ENCODE results near the gene PEAK1.
"Not testable (repeated sequence)": the region's sequence is repeated elsewhere in the genome, so short reads cannot be mapped to it uniquely, and the experiment has no call there.

The PEAK1 gene

GRCh38 chr15:77425104-77425503 lies 5.2 kb upstream of the PEAK1 start:
- DNase-seq: no peak

GRCh38 chr15:77421370-77421700 lies 1.4 kb upstream of the PEAK1 start:
- peak in 1 of 2 donors; percentile 1 for DNase-seq

DNA sequence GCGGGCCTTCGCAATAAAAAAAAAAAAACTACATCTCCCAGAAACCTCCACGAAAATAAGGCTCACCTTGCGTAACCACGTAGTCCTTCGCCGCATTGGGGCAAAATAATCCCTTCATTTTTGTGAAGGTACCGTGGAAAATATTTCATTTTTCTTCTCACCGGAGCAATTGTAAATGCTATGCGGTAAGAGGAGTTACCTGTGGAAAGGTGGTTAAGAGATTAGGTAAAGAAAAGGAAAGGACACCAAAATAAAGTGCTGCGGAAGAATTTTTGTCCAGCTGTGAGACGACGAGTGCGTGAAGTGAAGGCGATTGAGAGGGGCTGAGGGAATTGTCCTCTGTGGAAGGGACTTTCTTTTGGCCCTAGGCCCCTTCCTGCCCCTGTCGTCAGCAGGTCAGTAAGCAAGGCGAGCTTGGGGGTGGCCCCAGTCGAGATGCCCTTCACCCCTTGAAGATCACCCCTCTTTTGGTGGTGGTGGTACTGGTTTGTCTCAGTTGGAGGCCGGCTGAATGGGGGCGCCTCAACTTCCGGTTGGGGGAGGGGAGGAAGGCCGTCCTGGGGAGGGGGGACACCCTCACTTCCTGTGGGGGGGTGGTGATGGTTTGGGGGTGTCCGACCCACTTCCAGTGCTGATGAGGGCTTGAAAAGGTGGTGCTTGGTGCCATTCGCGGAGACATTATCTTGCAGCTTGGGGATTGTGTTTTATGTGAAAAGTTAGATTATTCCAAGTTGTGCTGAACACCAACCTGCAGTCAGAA lies 886 bp upstream of the PEAK1 start, which contains the start of gene HMG20A:
TSS of gene HMG20A (plus strand) at position 279 of the 760 bp plus-strand sequence. CDS start 37,520 bp downstream, outside the sequence.
- DNase-seq: peak; percentile 58 to 72

GRCh38 chr15:77418966-77419835 lies 703 bp downstream of the PEAK1 start:
- DNase-seq: peak; percentile 2 to 23

- no peak for DNase-seq
Measured at GRCh38 chr15:77418391-77418965, 1.4 kb downstream of the PEAK1 start.

- no peak for DNase-seq
Measured at GRCh38 chr15:77417602-77418001, 2.3 kb downstream of the PEAK1 start.

- DNase-seq: no peak
Measured at GRCh38 chr15:77416954-77417353, 3.0 kb downstream of the PEAK1 start.

GRCh38 chr15:77416148-77416455 lies 3.8 kb downstream of the PEAK1 start:
- no peak for DNase-seq

GRCh38 chr15:77415450-77416147 lies 4.3 kb downstream of the PEAK1 start:
- no peak for DNase-seq

- DNase-seq: no peak
Measured at GRCh38 chr15:77414789-77415442, 5.0 kb downstream of the PEAK1 start.

DNA sequence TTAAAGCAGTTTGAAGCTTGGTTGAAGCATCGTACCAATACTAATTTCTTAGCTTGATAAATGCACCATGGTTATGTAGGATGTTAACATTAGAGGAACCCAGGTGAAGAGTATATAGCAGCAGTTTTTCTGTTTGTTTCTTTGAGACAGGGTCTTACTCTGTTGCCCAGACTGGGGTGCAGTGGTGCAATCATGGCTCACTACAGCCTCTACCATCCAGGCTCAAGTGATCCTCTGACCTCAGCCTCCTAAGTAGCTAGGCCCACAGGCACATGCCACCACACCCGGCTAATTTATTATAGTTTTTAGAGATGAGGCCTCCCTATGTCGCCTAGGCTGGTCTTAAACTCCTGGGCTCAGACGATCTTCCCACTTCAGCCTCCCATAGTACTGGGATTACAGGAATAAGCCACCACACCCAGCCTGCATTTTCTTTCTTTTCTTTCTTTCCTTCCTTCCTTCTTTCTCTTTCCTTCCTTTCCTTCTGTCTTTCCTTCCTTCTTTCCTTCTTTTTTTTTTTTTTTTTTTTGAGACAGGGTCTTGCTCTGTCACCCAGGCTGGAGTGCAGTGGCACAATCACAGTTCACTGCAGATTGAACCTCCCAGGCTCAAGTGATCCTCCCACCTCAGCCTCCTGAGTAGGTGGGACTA lies 6.1 kb downstream of the PEAK1 start:
- DNase-seq: no peak

GRCh38 chr15:77412972-77413698 lies 6.8 kb downstream of the PEAK1 start:
- DNase-seq: no peak

GRCh38 chr15:77411619-77411976 lies 8.3 kb downstream of the PEAK1 start:
- DNase-seq: no peak

GRCh38 chr15:77410701-77411618 lies 8.9 kb downstream of the PEAK1 start:
- no peak for DNase-seq

GRCh38 chr15:77410157-77410500 lies 9.8 kb downstream of the PEAK1 start:
- DNase-seq: not testable (repeated sequence)

DNA sequence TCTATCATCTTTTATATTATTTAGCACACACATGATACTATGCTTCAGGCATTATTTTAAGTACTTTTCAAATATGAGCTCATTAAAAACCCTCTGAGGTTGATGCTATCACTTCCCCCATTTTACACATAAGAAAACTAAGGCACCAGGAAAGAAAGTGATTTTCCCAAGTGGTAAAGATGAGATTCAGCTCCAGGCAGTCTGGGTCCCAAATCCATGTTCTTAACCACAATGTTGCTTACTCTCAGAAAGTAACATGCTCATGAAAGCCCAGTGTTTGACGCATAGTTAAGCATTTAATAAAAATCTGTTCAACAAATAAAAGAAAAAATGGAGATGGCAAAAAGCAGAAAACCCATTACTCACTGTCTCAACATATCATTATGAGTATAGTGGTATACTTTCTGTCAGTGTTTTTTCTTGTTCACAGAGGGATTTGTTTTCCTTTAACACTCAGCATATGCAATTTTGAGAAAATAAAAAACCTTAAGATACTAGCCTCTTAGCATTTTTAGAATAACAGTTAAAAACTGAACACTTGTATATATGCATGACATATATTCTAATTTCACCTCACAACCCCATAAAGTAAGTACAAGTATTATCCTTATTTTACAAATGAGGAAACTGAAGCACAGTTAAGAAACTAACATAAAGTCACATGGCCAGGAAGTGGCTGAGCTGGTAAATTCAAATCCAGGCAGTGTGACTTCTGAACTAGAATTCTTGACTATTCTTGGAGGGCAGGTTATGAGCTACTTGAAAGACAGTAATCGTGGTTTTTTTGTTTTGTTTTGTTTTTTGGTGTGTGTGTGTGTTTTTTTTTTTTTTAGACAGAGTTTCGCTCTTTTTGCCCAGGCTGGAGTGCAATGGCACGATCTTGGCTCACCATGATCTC lies 10.4 kb downstream of the PEAK1 start:
- DNase-seq: peak; percentile 19 to 35

DNA sequence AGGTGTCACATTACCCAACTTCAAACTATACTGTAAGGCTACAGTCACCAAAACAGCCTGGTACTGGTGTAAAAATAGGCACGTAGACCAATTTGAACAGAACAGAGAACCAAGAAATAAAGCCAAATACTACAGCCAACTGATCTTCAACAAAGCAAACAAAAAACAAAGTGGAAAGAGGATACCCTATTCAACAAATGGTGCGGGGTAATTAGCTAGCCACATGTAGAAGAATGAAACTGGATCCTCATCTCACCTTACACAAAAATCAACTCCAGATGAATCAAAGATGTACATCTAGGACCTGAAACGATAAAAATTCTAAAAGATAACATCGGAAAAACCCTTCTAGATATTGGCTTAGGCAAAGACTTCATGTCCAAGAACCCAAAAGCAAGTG lies 13.1 kb downstream of the PEAK1 start:
- no peak for DNase-seq

DNA sequence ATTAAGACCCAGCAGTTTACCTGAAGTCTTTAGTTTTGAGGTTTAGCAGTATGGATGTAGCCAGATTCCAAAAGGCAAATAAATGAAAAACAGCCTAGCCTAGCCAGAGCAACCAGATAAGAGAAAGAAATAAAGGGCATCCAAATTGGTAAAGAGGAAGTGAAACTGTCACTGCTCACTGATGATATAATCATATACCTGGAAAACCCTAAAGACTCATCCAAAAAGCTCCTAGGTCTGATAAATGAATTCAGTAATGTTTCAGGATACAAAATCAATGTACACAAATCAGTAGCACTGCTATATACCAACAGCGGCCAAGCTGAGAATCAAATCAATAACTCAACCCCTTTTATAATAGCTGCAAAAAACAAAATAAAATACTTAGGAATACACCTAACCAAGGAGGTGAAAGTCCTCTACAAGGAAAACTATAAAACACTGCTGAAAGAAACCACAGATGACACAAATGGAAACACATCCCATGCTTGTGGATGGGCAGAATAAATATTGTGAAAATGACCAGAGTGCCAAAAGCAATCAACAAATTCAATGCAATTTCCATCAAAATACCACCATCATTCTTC lies 13.6 kb downstream of the PEAK1 start:
- not testable (repeated sequence) for DNase-seq
